CD14-positive monocyte (primary cell): ENCODE measurements around the gene SSTR3. TPM values are rescaled to one million over a fixed set of nuclear protein-coding genes. Genes with fewer than 3 reads are reported as not detected.

ENCODE experiments used
- DNase-seq, 3 donors: peaks; one replicate each; pipeline ENCODE4 v3.0.0-alpha.2; 2011 to 2022
- H2AFZ ChIP-seq: 2 replicates; pipeline ENCODE4 v1.6.0; 2012; ENCODE audit warnings: mild to moderate bottlenecking, low read depth, low read length, inconsistent platforms; ENCODE audit not compliant: insufficient read depth, poor library complexity, severe bottlenecking
- H3K27ac ChIP-seq, 2 donors: 1 replicate in 1 of 2; 2 replicates in 1 of 2; pipeline ENCODE4 v1.5.1; 2012 to 2013; ENCODE audit warnings: low read length in 2 of 2, control low read depth in 1 of 2, inconsistent platforms in 1 of 2, low read depth in 1 of 2, mild to moderate bottlenecking in 1 of 2
- H3K27me3 ChIP-seq, 2 donors: one replicate each; pipeline versions ENCODE4 v1.6.0 to v1.6.1; 2011 to 2013; ENCODE audit warnings: low read length in 2 of 2; ENCODE audit not compliant: control insufficient read depth in 2 of 2, insufficient read depth in 2 of 2
- H3K36me3 ChIP-seq, 2 donors: replicated peaks in 1 of 2; 1 replicate in 1 of 2; 2 replicates in 1 of 2; pipeline versions ENCODE4 v1.5.1 to v1.6.1; 2012 to 2013; ENCODE audit warnings: low read length in 2 of 2, control low read depth in 1 of 2, inconsistent platforms in 1 of 2, mild to moderate bottlenecking in 1 of 2; ENCODE audit not compliant: insufficient read depth in 2 of 2, control insufficient read depth in 1 of 2
- H3K4me1 ChIP-seq, 2 donors: 1 replicate in 1 of 2; 2 replicates in 1 of 2; pipeline versions ENCODE4 v1.5.1 to v1.6.1; 2012 to 2013; ENCODE audit warnings: low read length in 2 of 2, control low read depth in 1 of 2, inconsistent platforms in 1 of 2, mild to moderate bottlenecking in 1 of 2, moderate library complexity in 1 of 2; ENCODE audit not compliant: insufficient read depth in 2 of 2, control insufficient read depth in 1 of 2
- H3K4me2 ChIP-seq: replicated peaks from 2 replicates; pipeline ENCODE3; 2012; ENCODE audit warnings: low read length, moderate library complexity, mild to moderate bottlenecking; ENCODE audit not compliant: poor library complexity, severe bottlenecking; ENCODE audit errors: extremely low read depth
- H3K4me3 ChIP-seq, 3 experiments: fragments of 200-600 bp in 1 of 3; sonication (generic) in 1 of 3; replicated peaks in 1 of 3; 1 replicate in 2 of 3; 2 replicates in 1 of 3; pipeline ENCODE4 v1.5.1; 2011 to 2013; ENCODE audit warnings: low read length in 3 of 3, mild to moderate bottlenecking in 3 of 3, control low read depth in 2 of 3, low read depth in 2 of 3, inconsistent platforms in 1 of 3, moderate library complexity in 1 of 3
- H3K79me2 ChIP-seq: 2 replicates; pipeline ENCODE4 v1.6.0; 2012; ENCODE audit warnings: mild to moderate bottlenecking, control low read depth, inconsistent platforms, low read length, moderate library complexity; ENCODE audit not compliant: insufficient read depth
- H3K9ac ChIP-seq: 2 replicates; pipeline ENCODE4 v1.6.0; 2017; ENCODE audit warnings: low read length, mild to moderate bottlenecking; ENCODE audit not compliant: insufficient read depth, poor library complexity, severe bottlenecking
- H3K9me3 ChIP-seq, 2 donors: replicated peaks in 1 of 2; 1 replicate in 1 of 2; 2 replicates in 1 of 2; pipeline versions ENCODE4 v1.5.1 to v1.6.1; 2012 to 2013; ENCODE audit warnings: low read length in 2 of 2, control low read depth in 1 of 2; ENCODE audit not compliant: control insufficient read depth in 1 of 2, insufficient read depth in 1 of 2
- H4K20me1 ChIP-seq: 2 replicates; pipeline ENCODE4 v1.6.0; 2012; ENCODE audit warnings: mild to moderate bottlenecking, low read length, control low read depth, moderate library complexity; ENCODE audit not compliant: insufficient read depth
- H3K27ac Mint-ChIP-seq, 7 donors: one replicate each; pipeline ENCODE4 v1.8.0; 2020; ENCODE audit warnings: mild to moderate bottlenecking in 7 of 7, mixed read lengths in 7 of 7, moderate library complexity in 6 of 7, inconsistent platforms in 2 of 7
- H3K27me3 Mint-ChIP-seq, 3 donors: one replicate each; pipeline ENCODE4 v1.8.0; 2021 to 2022; ENCODE audit warnings: low read depth in 3 of 3, mild to moderate bottlenecking in 3 of 3, mixed read lengths in 3 of 3, moderate library complexity in 3 of 3, inconsistent platforms in 1 of 3
- H3K36me3 Mint-ChIP-seq, 2 donors: one replicate each; pipeline ENCODE4 v1.8.0; 2020; ENCODE audit warnings: mixed read lengths in 2 of 2, inconsistent platforms in 1 of 2, mild to moderate bottlenecking in 1 of 2
- H3K4me1 Mint-ChIP-seq: one replicate; pipeline ENCODE4 v1.8.0; 2020; ENCODE audit warnings: mild to moderate bottlenecking, mixed read lengths
- H3K4me3 Mint-ChIP-seq, 2 donors: one replicate each; pipeline ENCODE4 v1.8.0; 2020; ENCODE audit warnings: mild to moderate bottlenecking in 2 of 2, mixed read lengths in 2 of 2, moderate library complexity in 1 of 2
- H3K9me3 Mint-ChIP-seq, 7 donors: one replicate each; pipeline ENCODE4 v1.8.0; 2020 to 2022; ENCODE audit warnings: mixed read lengths in 7 of 7, mild to moderate bottlenecking in 6 of 7, moderate library complexity in 6 of 7, inconsistent platforms in 2 of 7
- CTCF ChIP-seq: fragments of 200-600 bp; IDR thresholded peaks from one replicate; pipeline ENCODE4 v1.8.0; 2022; ENCODE audit warnings: antibody characterized with exemption, mild to moderate bottlenecking
- WGBS: methylation state at CpG from one replicate; pipeline ENCODE4 v1.1.5; 2013; ENCODE audit warnings: missing lambda C conversion rate; ENCODE audit not compliant: insufficient coverage; 5-methylcytosine and 5-hydroxymethylcytosine counted together
- intact Hi-C, 2 donors: fragments of 100-400 bp; cut with micrococcal nuclease; formaldehyde crosslinking; loops; one replicate each; pipeline versions ENCODE4 v1.15.0 to v1.15.1; 2023
- polyA plus RNA-seq, 3 donors: library from polyadenylated mRNA; depleted of rRNA in 1 of 3; unstranded in 2 of 3; stranded (reverse) in 1 of 3; fragments of 300-500 nt in 2 of 3; fragments of >200 nt in 1 of 3; fragmentation: Illumina TruSeq in 2 of 3; gene quantifications; 1 replicate in 2 of 3; 2 replicates in 1 of 3; pipeline ENCODE4 v1.2.3, GENCODE V29; 2012 to 2021

SSTR3 gene
- polyA plus RNA-seq, 3 donors: 0.04 TPM; not detected in 2

DNA sequence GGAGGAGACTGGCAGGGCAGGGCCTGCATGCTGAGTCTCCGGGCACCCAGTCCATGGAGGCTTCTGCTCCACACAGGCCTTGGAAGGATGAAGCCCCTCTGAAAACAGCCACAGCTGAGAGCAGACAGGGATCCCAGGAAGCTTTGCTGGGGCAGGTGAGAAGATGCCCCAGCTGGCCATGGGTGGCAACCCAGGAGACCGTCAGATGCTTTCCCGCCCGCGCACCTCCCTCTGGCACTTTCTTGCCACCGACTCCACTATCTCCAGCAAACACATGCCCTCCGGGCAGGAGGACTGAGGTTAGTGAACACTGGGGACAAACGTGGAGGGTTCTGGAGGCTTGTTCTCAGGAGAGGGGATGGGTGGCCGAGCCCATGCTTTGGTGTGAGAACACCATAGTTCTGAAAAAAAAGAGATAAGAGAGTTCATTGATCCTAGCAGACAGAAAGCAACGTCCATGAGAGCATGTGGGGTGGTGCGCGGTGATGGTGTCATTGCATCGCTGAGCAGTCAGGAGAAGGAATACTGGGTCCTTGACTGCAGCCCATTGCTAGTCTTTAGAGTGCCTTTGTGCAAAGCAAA lies 26.5 kb downstream of the SSTR3 start:
- no peak overlapping the region for H3K4me2 ChIP-seq
- H3K79me2 ChIP-seq: no peaks in the 10 kb centered on the region
- no peak for DNase-seq
- no peaks in the 10 kb centered on the region for H3K36me3 ChIP-seq
- no peak overlapping the region for H3K4me3 Mint-ChIP-seq
- peaks cover 0 to 3% of the 10 kb centered on the region in 2 donors for H3K27me3 ChIP-seq
- intact Hi-C loops: no loop called here
- no peak overlapping the region for H2AFZ ChIP-seq
- peaks cover 5 to 9% of the 10 kb centered on the region in 2 donors for H3K4me1 ChIP-seq
- H3K9me3 ChIP-seq: no peaks in the 10 kb centered on the region
- H3K4me3 ChIP-seq: no peak overlapping the region
- H4K20me1 ChIP-seq: no peaks in the 10 kb centered on the region
- no peak overlapping the region for H3K27ac Mint-ChIP-seq
- H3K36me3 Mint-ChIP-seq: no peaks in the 10 kb centered on the region
- no peak overlapping the region for H3K9ac ChIP-seq
- peaks cover 16% of the 10 kb centered on the region for H3K4me1 Mint-ChIP-seq
- H3K27me3 Mint-ChIP-seq: peaks cover 9 to 17% (median 14%) of the 10 kb centered on the region in 3 donors
- WGBS: 78% methylated on average over 9 of the region's 13 CpGs
- H3K9me3 Mint-ChIP-seq: peaks cover 0 to 3% (median 0%) of the 10 kb centered on the region in 7 donors
- no peak overlapping the region for H3K27ac ChIP-seq
- no peak for TF ChIP-seq CTCF

DNA sequence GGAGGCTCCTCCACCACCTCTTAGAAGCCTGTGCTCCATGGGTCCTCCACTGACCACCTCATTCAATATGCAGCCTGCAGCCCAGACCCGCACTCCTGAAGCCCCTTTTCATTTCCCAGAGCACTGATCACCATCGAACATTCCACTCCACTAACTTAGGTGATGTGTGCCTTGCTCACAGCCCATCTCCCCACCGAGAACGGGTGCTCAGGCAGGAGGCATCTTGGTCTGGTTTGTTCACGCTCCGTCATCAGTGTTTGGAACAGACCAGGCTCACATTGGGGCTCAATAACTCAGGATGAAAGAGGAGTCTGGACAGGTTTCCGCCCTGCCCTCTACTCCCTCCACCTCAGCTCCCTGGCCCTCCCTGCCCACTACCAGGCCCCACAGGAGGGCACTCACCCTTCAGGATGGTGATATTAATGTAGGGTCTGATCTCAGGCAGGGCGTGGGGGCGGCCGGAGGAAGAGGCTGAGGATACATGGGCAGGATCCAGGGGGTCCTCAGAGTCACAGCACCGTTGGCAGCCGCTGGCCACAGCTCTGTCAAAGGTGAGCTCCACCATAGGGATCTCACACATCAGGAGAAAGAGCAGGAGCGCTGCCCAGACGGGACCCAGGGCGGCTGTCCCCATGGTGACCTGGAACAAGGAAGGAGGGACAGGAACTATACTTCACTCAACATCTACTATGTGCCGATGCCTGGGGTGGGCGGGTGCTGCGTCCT lies 27.3 kb downstream of the SSTR3 start:
- H3K36me3 ChIP-seq: no peaks in the 10 kb centered on the region
- intact Hi-C loops: no loop called here
- no peak overlapping the region for H3K4me3 ChIP-seq
- WGBS: 86% methylated on average over 9 of the region's 18 CpGs
- Mint-ChIP-seq H3K9me3 (peaks cover 0 to 3% (median 0%) of the 10 kb centered on the region in 7 donors), H3K4me1 (peaks cover 16% of the 10 kb centered on the region), H3K27me3 (peaks cover 9 to 17% (median 16%) of the 10 kb centered on the region in 3 donors), H3K27ac (peak overlapping the region in 1 of 7 donors; percentile 37), H3K4me3 (no peak overlapping the region), H3K36me3 (no peaks in the 10 kb centered on the region)
- no peak overlapping the region for H2AFZ ChIP-seq
- H3K27ac ChIP-seq: no peak overlapping the region
- no peaks in the 10 kb centered on the region for H3K79me2 ChIP-seq
- H3K27me3 ChIP-seq: peaks cover 0 to 3% of the 10 kb centered on the region in 2 donors
- no peaks in the 10 kb centered on the region for H3K9me3 ChIP-seq
- peaks cover 5 to 9% of the 10 kb centered on the region in 2 donors for H3K4me1 ChIP-seq
- no peaks in the 10 kb centered on the region for H4K20me1 ChIP-seq
- H3K4me2 ChIP-seq: no peak overlapping the region
- no peak for TF ChIP-seq CTCF
- no peak overlapping the region for H3K9ac ChIP-seq
- no peak for DNase-seq
